Bronchial epithelial cell (primary cell): Measurements from ENCODE around the gene TMPRSS3. TPM values are rescaled to one million over a fixed set of nuclear protein-coding genes. Genes with fewer than 3 reads are reported as not detected.

Experiments used
- DNase-seq: peaks from one replicate; pipeline ENCODE4 v3.0.0-alpha.2; 2010; ENCODE audit warnings: low read depth
- FAIRE-seq: peaks from 2 replicates; lab custom pipeline; 2011; peaks lifted over from hg19 to GRCh38; lab: Jason Lieb, UNC
- H3K27me3 ChIP-seq: 2 replicates; pipeline ENCODE4 v1.5.1; 2011; ENCODE audit warnings: low read length; ENCODE audit not compliant: control insufficient read depth, insufficient read depth
- H3K36me3 ChIP-seq: 2 replicates; pipeline ENCODE4 v1.5.1; 2011; ENCODE audit warnings: low read length; ENCODE audit not compliant: control insufficient read depth, insufficient read depth
- H3K4me3 ChIP-seq: 2 replicates; pipeline ENCODE4 v1.5.1; 2011; ENCODE audit warnings: mild to moderate bottlenecking, low read depth, low read length, control low read depth
- total RNA-seq: library from RNA; depleted of rRNA; stranded (reverse); fragments of >200 nt; gene quantifications from 2 replicates; pipeline ENCODE4 v1.2.1, GENCODE V29; 2014
- TF ChIP-seq, protein P1 (sequence below): IDR thresholded peaks from 2 replicates; pipeline ENCODE4 v1.5.1; 2011; ENCODE audit warnings: mild to moderate bottlenecking, moderate library complexity, low read length, control low read depth, inconsistent platforms; ENCODE audit not compliant: insufficient read depth, severe bottlenecking

Gene TMPRSS3
- total RNA-seq, 1 donor from 2014 or later: under 0.01 TPM

DNA sequence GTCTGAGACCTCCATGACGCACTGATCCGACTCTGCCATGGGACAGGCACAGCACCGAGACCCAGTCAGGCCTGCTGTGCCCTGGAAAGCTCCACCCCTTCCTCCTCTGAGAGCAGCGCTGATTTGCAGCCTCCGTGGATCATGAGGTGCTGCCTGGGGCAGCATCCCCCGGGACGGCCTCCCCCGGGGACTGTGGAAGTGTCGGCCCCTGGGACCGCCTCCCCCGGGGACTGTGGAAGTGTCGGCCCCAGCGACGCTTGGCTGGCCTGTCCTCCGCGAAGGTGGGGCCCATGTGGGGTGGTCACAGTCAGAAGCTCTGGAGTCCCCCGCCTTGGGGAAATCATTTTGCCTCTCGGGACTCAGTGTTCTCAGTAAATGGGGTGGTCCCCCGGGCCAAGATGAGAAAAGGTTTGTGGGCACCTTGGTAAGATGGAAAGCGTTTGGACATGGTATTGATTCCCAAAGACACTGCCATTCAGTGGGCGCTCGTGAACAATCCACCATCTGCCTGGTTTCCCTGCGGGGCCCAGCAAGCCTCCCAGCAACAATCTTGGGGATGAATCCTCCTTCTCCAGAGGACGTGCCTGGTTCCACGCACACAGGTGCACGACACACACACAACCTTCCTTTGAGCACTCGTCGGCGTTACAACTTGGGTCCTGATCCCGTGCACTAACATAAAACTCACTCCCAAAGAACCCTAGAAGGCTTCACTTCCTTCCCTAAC, 48.1 kb downstream of the TMPRSS3 start:
- TF ChIP-seq, protein P1, sequence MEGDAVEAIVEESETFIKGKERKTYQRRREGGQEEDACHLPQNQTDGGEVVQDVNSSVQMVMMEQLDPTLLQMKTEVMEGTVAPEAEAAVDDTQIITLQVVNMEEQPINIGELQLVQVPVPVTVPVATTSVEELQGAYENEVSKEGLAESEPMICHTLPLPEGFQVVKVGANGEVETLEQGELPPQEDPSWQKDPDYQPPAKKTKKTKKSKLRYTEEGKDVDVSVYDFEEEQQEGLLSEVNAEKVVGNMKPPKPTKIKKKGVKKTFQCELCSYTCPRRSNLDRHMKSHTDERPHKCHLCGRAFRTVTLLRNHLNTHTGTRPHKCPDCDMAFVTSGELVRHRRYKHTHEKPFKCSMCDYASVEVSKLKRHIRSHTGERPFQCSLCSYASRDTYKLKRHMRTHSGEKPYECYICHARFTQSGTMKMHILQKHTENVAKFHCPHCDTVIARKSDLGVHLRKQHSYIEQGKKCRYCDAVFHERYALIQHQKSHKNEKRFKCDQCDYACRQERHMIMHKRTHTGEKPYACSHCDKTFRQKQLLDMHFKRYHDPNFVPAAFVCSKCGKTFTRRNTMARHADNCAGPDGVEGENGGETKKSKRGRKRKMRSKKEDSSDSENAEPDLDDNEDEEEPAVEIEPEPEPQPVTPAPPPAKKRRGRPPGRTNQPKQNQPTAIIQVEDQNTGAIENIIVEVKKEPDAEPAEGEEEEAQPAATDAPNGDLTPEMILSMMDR: no peak
- no peaks in the 10 kb centered on the region for H3K36me3 ChIP-seq
- no peaks in the 10 kb centered on the region for H3K27me3 ChIP-seq
- no peak overlapping the region for H3K4me3 ChIP-seq
- no peak for FAIRE-seq
- no peak for DNase-seq

DNA sequence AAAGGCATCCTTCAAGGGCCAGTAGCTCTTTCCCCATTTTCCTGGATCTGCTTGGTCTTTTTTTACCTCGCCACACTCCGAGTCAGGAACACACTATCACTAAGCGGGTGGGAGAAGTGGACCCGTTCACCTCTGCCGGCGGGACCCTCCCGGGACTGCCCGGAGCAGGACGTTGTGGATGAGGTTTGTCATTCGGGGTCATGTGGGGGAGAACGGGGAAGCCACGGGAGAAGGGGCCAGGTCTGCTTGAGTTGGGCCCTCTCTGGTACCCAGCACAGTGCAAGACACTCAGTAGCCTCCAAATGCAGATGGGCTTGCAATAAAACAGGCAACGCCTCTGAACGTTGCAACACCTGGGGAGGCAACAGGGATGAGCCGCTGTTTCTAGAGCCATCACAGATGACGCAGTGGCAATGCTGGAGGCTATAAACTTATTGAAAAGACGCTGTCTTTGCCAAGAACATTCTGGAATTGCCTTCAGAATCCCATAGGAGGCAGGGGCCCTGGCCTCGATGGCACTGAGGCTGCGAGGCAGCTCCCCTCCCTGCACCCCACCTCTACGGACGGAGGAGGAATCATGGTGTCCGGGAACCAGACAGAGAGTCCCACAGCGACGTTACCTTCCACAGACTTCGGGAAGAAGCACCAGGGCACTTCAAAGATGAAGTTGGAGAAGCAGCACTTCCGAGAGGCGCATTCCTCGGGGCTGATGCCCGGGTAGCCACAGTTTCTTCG, 48.8 kb downstream of the TMPRSS3 start:
- no peaks in the 10 kb centered on the region for H3K36me3 ChIP-seq
- H3K4me3 ChIP-seq: no peak overlapping the region
- no peaks in the 10 kb centered on the region for H3K27me3 ChIP-seq
- FAIRE-seq (no peak), DNase-seq (no peak)
- TF ChIP-seq, protein P1: no peak

DNA sequence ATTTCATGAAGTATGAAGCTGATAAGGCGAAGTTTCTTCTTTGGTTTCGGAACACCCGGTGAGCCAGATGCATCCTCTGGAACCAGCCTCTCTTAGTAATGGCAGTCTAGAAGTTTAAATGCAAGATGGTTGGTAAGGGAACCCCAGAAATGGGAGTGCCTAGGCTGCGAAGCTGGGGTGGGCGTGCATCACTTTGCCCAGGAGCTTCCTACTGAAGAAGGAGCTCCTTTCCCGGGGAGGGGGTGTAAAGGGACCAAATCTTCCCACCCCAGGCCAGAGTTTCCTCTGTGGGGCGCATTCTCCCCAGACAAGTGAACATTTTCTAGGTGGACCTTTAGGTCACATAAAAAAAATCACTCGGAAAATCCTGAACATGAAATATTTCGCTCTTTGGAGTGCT, 49.4 kb downstream of the TMPRSS3 start:
- no peak overlapping the region for H3K4me3 ChIP-seq
- FAIRE-seq: no peak
- no peak for DNase-seq
- no peaks in the 10 kb centered on the region for H3K36me3 ChIP-seq
- TF ChIP-seq, protein P1: no peak
- no peaks in the 10 kb centered on the region for H3K27me3 ChIP-seq

DNA sequence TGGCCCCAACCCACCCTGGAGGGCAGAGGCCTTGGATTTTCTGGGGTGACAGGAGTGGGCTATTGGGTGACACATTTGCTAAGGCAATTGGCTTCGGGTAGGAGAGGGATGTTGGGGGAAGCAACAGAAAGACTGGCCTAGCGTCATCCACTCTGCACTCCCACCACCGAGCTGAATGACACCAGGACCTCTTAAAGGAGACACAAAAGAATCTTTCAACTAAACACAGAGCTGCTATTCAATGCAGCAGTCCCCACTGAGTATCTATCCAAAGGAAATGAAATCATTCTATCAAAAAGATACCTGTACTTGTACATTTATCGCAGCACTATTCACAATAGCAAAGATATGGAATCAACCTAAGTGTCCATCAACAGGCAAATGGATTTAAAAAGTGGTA, 51.2 kb downstream of the TMPRSS3 start:
- H3K27me3 ChIP-seq: no peaks in the 10 kb centered on the region
- H3K4me3 ChIP-seq: no peak overlapping the region
- FAIRE-seq (no peak), DNase-seq (no peak)
- TF ChIP-seq, protein P1: no peak
- H3K36me3 ChIP-seq: no peaks in the 10 kb centered on the region

DNA sequence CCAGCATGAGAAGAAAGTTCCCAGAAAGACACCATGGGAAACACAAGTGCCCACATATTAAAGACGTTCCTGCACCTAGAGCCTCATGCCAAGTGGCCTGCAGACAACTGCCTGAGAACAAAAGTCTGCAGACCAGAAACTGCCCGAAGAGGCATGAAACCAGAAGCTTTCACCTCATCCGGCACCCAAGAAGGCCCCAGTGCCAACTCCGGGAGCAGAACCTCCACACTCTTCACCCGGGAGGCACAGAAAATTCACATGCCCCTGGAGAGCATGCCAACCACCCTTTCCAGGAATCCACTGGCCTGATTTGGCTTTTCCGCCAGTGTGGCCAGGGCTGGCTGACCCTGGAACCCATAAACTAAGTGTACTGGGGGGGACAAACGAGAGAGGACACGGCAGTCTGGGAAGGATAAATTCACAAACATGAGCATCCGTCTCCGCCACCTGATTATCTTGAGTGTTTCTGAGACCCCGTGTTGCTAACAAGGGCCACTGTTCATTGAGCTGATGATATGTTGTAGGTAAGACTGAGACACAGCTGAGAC, 51.8 kb downstream of the TMPRSS3 start:
- Histone ChIP-seq H3K4me3 (no peak overlapping the region), H3K36me3 (no peaks in the 10 kb centered on the region), H3K27me3 (no peaks in the 10 kb centered on the region)
- TF ChIP-seq, protein P1: no peak
- DNase-seq (no peak), FAIRE-seq (no peak)
